ENCODE measurements around the gene DCDC2.

Gene DCDC2

GRCh38 chr6:24188578-24189080 is 169.2 kb downstream of the DCDC2 start:
- H3K4me1 Mint-ChIP-seq: no peaks in the 10 kb centered on the region
- H3K9me3 Mint-ChIP-seq: peaks cover 5% of the 10 kb centered on the region
- TF ChIP-seq, protein P1, sequence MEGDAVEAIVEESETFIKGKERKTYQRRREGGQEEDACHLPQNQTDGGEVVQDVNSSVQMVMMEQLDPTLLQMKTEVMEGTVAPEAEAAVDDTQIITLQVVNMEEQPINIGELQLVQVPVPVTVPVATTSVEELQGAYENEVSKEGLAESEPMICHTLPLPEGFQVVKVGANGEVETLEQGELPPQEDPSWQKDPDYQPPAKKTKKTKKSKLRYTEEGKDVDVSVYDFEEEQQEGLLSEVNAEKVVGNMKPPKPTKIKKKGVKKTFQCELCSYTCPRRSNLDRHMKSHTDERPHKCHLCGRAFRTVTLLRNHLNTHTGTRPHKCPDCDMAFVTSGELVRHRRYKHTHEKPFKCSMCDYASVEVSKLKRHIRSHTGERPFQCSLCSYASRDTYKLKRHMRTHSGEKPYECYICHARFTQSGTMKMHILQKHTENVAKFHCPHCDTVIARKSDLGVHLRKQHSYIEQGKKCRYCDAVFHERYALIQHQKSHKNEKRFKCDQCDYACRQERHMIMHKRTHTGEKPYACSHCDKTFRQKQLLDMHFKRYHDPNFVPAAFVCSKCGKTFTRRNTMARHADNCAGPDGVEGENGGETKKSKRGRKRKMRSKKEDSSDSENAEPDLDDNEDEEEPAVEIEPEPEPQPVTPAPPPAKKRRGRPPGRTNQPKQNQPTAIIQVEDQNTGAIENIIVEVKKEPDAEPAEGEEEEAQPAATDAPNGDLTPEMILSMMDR (IDR thresholded peaks at IDR 0.05): no peak
- no peaks in the 10 kb centered on the region for H3K36me3 Mint-ChIP-seq (ENCODE audit: low read depth)
- no peak overlapping the region for H3K27ac Mint-ChIP-seq
- H3K27me3 Mint-ChIP-seq (ENCODE audit: low read depth, poor library complexity): peaks cover 6% of the 10 kb centered on the region
- no peak for DNase-seq
- no peak overlapping the region for H3K4me3 Mint-ChIP-seq

GRCh38 chr6:24187965-24188577 is 169.8 kb downstream of the DCDC2 start:
- H3K36me3 Mint-ChIP-seq (ENCODE audit: low read depth): no peaks in the 10 kb centered on the region
- no peak overlapping the region for H3K4me3 Mint-ChIP-seq
- DNase-seq: no peak
- peaks cover 7% of the 10 kb centered on the region for H3K9me3 Mint-ChIP-seq
- H3K27me3 Mint-ChIP-seq (ENCODE audit: low read depth, poor library complexity): peaks cover 6% of the 10 kb centered on the region
- H3K4me1 Mint-ChIP-seq: no peaks in the 10 kb centered on the region
- TF ChIP-seq, protein P1 (IDR thresholded peaks at IDR 0.05): no peak
- no peak overlapping the region for H3K27ac Mint-ChIP-seq

DNA sequence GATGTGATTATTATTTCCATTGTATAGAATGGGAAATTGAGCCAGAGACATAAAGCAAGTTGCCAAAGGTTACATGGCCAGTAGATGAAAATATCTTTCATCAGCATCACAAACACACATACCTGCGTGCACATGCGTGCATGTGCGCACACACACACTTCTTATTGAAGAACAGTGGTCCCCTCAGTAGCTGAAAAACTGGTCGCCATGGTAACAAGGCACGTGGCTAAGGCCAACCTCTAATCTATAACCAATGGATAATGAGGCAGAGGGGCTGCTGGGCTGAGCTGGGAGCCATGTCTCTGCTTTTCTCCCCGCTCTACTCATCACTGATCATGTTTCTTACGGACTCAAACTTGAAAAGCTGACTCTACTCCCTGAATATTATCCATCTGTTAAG is 171.5 kb downstream of the DCDC2 start:
- no peak overlapping the region for H3K27ac Mint-ChIP-seq
- H3K4me1 Mint-ChIP-seq: no peaks in the 10 kb centered on the region
- DNase-seq: no peak
- H3K36me3 Mint-ChIP-seq (ENCODE audit: low read depth): no peaks in the 10 kb centered on the region
- H3K4me3 Mint-ChIP-seq: no peak overlapping the region
- peaks cover 6% of the 10 kb centered on the region for H3K27me3 Mint-ChIP-seq (ENCODE audit: low read depth, poor library complexity)
- TF ChIP-seq, protein P1 (IDR thresholded peaks at IDR 0.05): no peak
- H3K9me3 Mint-ChIP-seq: peaks cover 18% of the 10 kb centered on the region

- Mint-ChIP-seq H3K9me3 (peaks cover 21% of the 10 kb centered on the region), H3K36me3 (ENCODE audit: low read depth) (no peaks in the 10 kb centered on the region), H3K27ac (no peak overlapping the region), H3K4me1 (no peaks in the 10 kb centered on the region), H3K4me3 (no peak overlapping the region), H3K27me3 (ENCODE audit: low read depth, poor library complexity) (peaks cover 7% of the 10 kb centered on the region)
- no peak for DNase-seq
- TF ChIP-seq, protein P1 (IDR thresholded peaks at IDR 0.05): no peak
These were observed 174.3 kb downstream of the DCDC2 start for GRCh38 chr6:24183584-24183983.

DNA sequence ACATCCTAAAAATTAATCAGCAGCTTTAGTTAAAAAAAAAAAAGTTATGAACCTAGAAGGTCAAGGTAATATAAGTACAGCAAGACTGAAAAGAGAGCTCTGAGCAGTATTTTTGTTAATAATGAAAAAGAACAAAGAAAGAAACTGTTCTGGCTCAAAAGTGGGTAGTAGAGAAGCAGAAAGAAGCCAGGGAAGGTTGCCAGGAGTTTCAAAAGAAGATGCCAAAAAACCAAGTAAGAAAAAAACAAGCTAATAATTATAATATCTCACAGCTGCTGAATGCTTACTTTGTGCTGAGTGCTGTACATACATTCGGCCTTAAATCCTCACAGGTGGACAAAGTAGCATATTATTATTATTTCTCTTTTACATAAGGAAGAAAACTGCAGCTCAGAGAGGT is 200.0 kb downstream of the DCDC2 start:
- H3K36me3 Mint-ChIP-seq (ENCODE audit: low read depth): no peaks in the 10 kb centered on the region
- no peaks in the 10 kb centered on the region for H3K4me1 Mint-ChIP-seq

More for the DNA sequence above, 200.0 kb downstream of the DCDC2 start:
- Mint-ChIP-seq H3K4me3 (no peak overlapping the region), H3K9me3 (no peaks in the 10 kb centered on the region), H3K27me3 (ENCODE audit: low read depth, poor library complexity) (peaks cover 3% of the 10 kb centered on the region), H3K27ac (no peak overlapping the region)
- TF ChIP-seq, protein P1 (IDR thresholded peaks at IDR 0.05): no peak
- DNase-seq: no peak
